Stimulated activated CD8-positive, alpha-beta memory T cell treated with anti-CD3 and anti-CD28 coated beads, Interleukin-2, amount 100 ng/mL, for 48 hours (primary cell): Measurements from ENCODE around the gene SLC43A2.
"Not testable (repeated sequence)": the region's sequence is repeated elsewhere in the genome, so short reads cannot be mapped to it uniquely, and the experiment has no call there.

ENCODE experiments used
- DNase-seq, 2 donors: peaks; one replicate each; pipeline ENCODE4 v3.0.0-alpha.2; 2020; ENCODE audit warnings: low read depth in 2 of 2

Gene SLC43A2

GRCh38 chr17:1539811-1540210 is 88.8 kb downstream of the SLC43A2 start:
- DNase-seq: no peak

GRCh38 chr17:1535737-1536136 is 92.9 kb downstream of the SLC43A2 start:
- no peak for DNase-seq

GRCh38 chr17:1533661-1534325 is 94.8 kb downstream of the SLC43A2 start:
- no peak for DNase-seq

- peak in 1 of 2 donors; percentile 11 for DNase-seq
Observed at GRCh38 chr17:1532836-1533602, 95.6 kb downstream of the SLC43A2 start.

GRCh38 chr17:1529863-1530262 is 98.8 kb downstream of the SLC43A2 start:
- DNase-seq: no peak

- DNase-seq: not testable (repeated sequence)
Observed at GRCh38 chr17:1526876-1527275, 101.8 kb downstream of the SLC43A2 start.

- DNase-seq: no peak
Observed at GRCh38 chr17:1522626-1523025, 106.0 kb downstream of the SLC43A2 start.

GRCh38 chr17:1521086-1521640 is 107.5 kb downstream of the SLC43A2 start:
- no peak for DNase-seq

- DNase-seq: no peak
Observed at GRCh38 chr17:1519678-1520077, 109.0 kb downstream of the SLC43A2 start.
